Neuronal stem cell (in vitro differentiated cells): Measurements from ENCODE around the gene SERPINB5.

Experiments
- DNase-seq: peaks from one replicate; pipeline ENCODE4 v3.0.0-alpha.2; 2013; ENCODE audit warnings: low spot score
- H2AFZ ChIP-seq: one replicate; pipeline ENCODE4 v1.6.1; 2013; ENCODE audit warnings: mild to moderate bottlenecking, low read length, inconsistent platforms
- H2AK5ac ChIP-seq: 2 replicates; pipeline ENCODE4 v1.6.1; 2013; ENCODE audit warnings: low read depth, mild to moderate bottlenecking, inconsistent platforms, low read length, moderate library complexity, mixed read lengths
- H2BK120ac ChIP-seq: 2 replicates; pipeline ENCODE4 v1.6.1; 2013; ENCODE audit warnings: low read depth, mild to moderate bottlenecking, inconsistent platforms, low read length, moderate library complexity, mixed read lengths
- H2BK12ac ChIP-seq: one replicate; pipeline ENCODE4 v1.6.1; 2013; ENCODE audit warnings: low read length, inconsistent platforms
- H2BK15ac ChIP-seq: 2 replicates; pipeline ENCODE4 v1.6.1; 2013; ENCODE audit warnings: mild to moderate bottlenecking, low read length, inconsistent platforms, mixed read lengths
- H2BK5ac ChIP-seq: one replicate; pipeline ENCODE4 v1.6.1; 2013; ENCODE audit warnings: inconsistent platforms, mild to moderate bottlenecking, low read length, moderate library complexity
- H3K14ac ChIP-seq: one replicate; pipeline ENCODE4 v1.6.1; 2013; ENCODE audit warnings: low read length, inconsistent platforms
- H3K18ac ChIP-seq: 2 replicates; pipeline ENCODE4 v1.6.1; 2013; ENCODE audit warnings: low read length, inconsistent platforms
- H3K23ac ChIP-seq: 2 replicates; pipeline ENCODE4 v1.6.1; 2013; ENCODE audit warnings: low read depth, mild to moderate bottlenecking, mixed read lengths, low read length, inconsistent platforms; ENCODE audit not compliant: poor library complexity
- H3K27ac ChIP-seq: replicated peaks from 3 replicates; pipeline ENCODE4 v1.5.1; 2013; ENCODE audit warnings: low read length, inconsistent platforms
- H3K27me3 ChIP-seq, 3 experiments: 2 replicates each; pipeline ENCODE4 v1.6.1; 2013; ENCODE audit warnings: low read length in 3 of 3, mild to moderate bottlenecking in 2 of 3, inconsistent platforms in 1 of 3, low read depth in 1 of 3, mixed read lengths in 1 of 3, moderate library complexity in 1 of 3; ENCODE audit not compliant: control insufficient read depth in 3 of 3, insufficient read depth in 3 of 3
- H3K36me3 ChIP-seq, 2 donors: replicated peaks in 1 of 2; 2 replicates each; pipeline ENCODE4 v1.6.1; 2013; ENCODE audit warnings: low read length in 2 of 2; ENCODE audit not compliant: control insufficient read depth in 2 of 2, insufficient read depth in 2 of 2
- H3K4ac ChIP-seq: 2 replicates; pipeline ENCODE4 v1.6.1; 2013; ENCODE audit warnings: inconsistent platforms, mild to moderate bottlenecking, low read length, moderate library complexity
- H3K4me1 ChIP-seq, 2 donors: 1 replicate in 1 of 2; 2 replicates in 1 of 2; pipeline ENCODE4 v1.6.1; 2013; ENCODE audit warnings: low read length in 2 of 2, low read depth in 1 of 2; ENCODE audit not compliant: control insufficient read depth in 2 of 2, insufficient read depth in 1 of 2
- H3K4me2 ChIP-seq: one replicate; pipeline ENCODE4 v1.6.1; 2013; ENCODE audit warnings: mild to moderate bottlenecking, low read length, inconsistent platforms; ENCODE audit not compliant: insufficient read depth, poor library complexity, severe bottlenecking
- H3K4me3 ChIP-seq, 2 donors: 2 replicates each; pipeline ENCODE4 v1.5.1; 2013; ENCODE audit warnings: low read length in 2 of 2, mild to moderate bottlenecking in 2 of 2, inconsistent platforms in 1 of 2, moderate library complexity in 1 of 2
- H3K79me1 ChIP-seq: one replicate; pipeline ENCODE4 v1.6.1; 2013; ENCODE audit warnings: low read depth, mild to moderate bottlenecking, inconsistent platforms, low read length, moderate library complexity
- H3K9ac ChIP-seq: one replicate; pipeline ENCODE4 v1.6.1; 2013; ENCODE audit warnings: mild to moderate bottlenecking, low read depth, low read length, inconsistent platforms; ENCODE audit not compliant: poor library complexity
- H3K9me3 ChIP-seq, 2 donors: replicated peaks in 1 of 2; 2 replicates each; pipeline versions ENCODE3 to v1.6.1; 2013; ENCODE audit warnings: low read length in 2 of 2, mild to moderate bottlenecking in 2 of 2, inconsistent platforms in 1 of 2, low read depth in 1 of 2, mixed read lengths in 1 of 2, moderate library complexity in 1 of 2; ENCODE audit not compliant: control insufficient read depth in 2 of 2, insufficient read depth in 1 of 2
- H4K8ac ChIP-seq: one replicate; pipeline ENCODE4 v1.6.1; 2013; ENCODE audit warnings: low read depth, mild to moderate bottlenecking, inconsistent platforms, low read length, moderate library complexity
- H4K91ac ChIP-seq: one replicate; pipeline ENCODE4 v1.6.1; 2013; ENCODE audit warnings: low read length, low read depth, mild to moderate bottlenecking, inconsistent platforms; ENCODE audit not compliant: poor library complexity
- WGBS, 2 donors: extraction: QIAGEN DNeasy Blood & Tissue Kit; methylation state at CpG; one replicate each; pipeline ENCODE4 v1.1.7; 2013; ENCODE audit warnings: missing lambda C conversion rate in 2 of 2, mixed read lengths in 1 of 2; ENCODE audit not compliant: insufficient read length in 2 of 2, insufficient replicate concordance in 1 of 2; ENCODE audit errors: extremely low coverage in 2 of 2; 5-methylcytosine and 5-hydroxymethylcytosine counted together

Gene SERPINB5

GRCh38 chr18:63464434-63464833 is 12.3 kb upstream of the SERPINB5 start:
- H3K23ac ChIP-seq = no peak overlapping the region
- no peak overlapping the region for H4K8ac ChIP-seq
- no peak overlapping the region for H2AFZ ChIP-seq
- no peak overlapping the region for H3K18ac ChIP-seq
- H3K4me3 ChIP-seq = no peak overlapping the region
- H2BK15ac ChIP-seq = no peak overlapping the region
- no peak overlapping the region for H2BK5ac ChIP-seq
- DNase-seq = no peak
- H3K36me3 ChIP-seq = no peaks in the 10 kb centered on the region
- no peak overlapping the region for H3K4me2 ChIP-seq
- no peaks in the 10 kb centered on the region for H3K9me3 ChIP-seq
- H4K91ac ChIP-seq = no peak overlapping the region
- no peak overlapping the region for H3K14ac ChIP-seq
- no peaks in the 10 kb centered on the region for H3K79me1 ChIP-seq
- H2BK12ac ChIP-seq = no peak overlapping the region
- WGBS, 2 donors = no CpG with 5 or more reads among the region's 2 CpGs
- no peak overlapping the region for H2BK120ac ChIP-seq
- peaks cover 0 to 7% (median 0%) of the 10 kb centered on the region in 3 experiments for H3K27me3 ChIP-seq
- no peak overlapping the region for H3K9ac ChIP-seq
- no peak overlapping the region for H3K27ac ChIP-seq
- no peaks in the 10 kb centered on the region for H3K4me1 ChIP-seq
- no peak overlapping the region for H3K4ac ChIP-seq
- no peak overlapping the region for H2AK5ac ChIP-seq

DNA sequence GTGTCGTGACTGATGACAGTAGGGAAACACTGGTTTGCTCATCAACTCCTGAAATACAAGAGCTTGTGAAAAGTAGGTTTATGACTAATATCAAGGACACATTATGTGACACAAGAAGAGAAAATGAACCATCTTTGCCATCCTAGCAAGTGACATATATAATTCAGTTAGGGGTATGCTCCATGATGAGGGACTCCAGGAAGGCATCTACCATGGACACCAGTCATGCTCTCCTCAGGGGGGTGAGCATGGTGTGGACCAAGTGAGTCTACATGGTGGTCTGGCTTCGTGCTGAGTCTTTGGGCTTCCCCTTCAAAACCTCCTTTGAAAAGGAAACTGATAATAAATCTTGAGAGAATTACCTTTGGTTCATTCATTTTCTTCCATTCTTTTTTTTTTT is 11.7 kb upstream of the SERPINB5 start:
- H3K4me1 ChIP-seq = no peaks in the 10 kb centered on the region
- no peak overlapping the region for H2AFZ ChIP-seq
- DNase-seq = no peak
- H3K18ac ChIP-seq = no peak overlapping the region
- no peaks in the 10 kb centered on the region for H3K36me3 ChIP-seq
- no peak overlapping the region for H2BK5ac ChIP-seq
- H2AK5ac ChIP-seq = no peak overlapping the region
- no peak overlapping the region for H3K9ac ChIP-seq
- no peak overlapping the region for H3K14ac ChIP-seq
- H2BK12ac ChIP-seq = no peak overlapping the region
- H3K4ac ChIP-seq = no peak overlapping the region
- no peak overlapping the region for H2BK15ac ChIP-seq
- no peak overlapping the region for H2BK120ac ChIP-seq
- no peaks in the 10 kb centered on the region for H3K79me1 ChIP-seq
- no CpG with 5 or more reads among the region's 2 CpGs for WGBS, 2 donors
- H3K4me3 ChIP-seq = no peak overlapping the region
- no peak overlapping the region for H4K8ac ChIP-seq
- H3K23ac ChIP-seq = no peak overlapping the region
- peaks cover 0 to 7% (median 0%) of the 10 kb centered on the region in 3 experiments for H3K27me3 ChIP-seq
- H3K9me3 ChIP-seq = no peaks in the 10 kb centered on the region
- no peak overlapping the region for H3K27ac ChIP-seq
- H3K4me2 ChIP-seq = no peak overlapping the region
- H4K91ac ChIP-seq = no peak overlapping the region

DNA sequence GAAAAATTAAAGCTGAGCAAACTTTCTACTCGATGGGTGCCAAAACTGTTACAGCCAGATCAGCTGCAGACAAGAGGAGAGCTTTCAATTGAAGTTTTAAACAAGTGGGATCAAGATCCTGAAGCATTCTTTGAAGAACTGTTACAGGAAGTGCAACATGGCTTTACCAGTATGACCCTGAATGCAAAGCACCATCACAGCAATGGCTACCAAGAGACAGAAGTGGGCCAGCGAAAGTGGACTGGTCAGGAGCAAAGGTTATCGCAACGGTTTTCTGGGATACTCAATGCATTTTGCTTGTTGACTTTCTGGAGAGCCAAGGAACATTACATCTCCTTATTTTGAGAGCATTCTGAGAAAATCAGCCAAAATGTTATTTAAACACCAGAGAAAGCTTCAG is 9.1 kb upstream of the SERPINB5 start:
- H2BK120ac ChIP-seq = no peak overlapping the region
- DNase-seq = no peak
- H3K18ac ChIP-seq = no peak overlapping the region
- no peak overlapping the region for H3K14ac ChIP-seq
- H4K8ac ChIP-seq = no peak overlapping the region
- no peak overlapping the region for H3K4ac ChIP-seq
- H2AFZ ChIP-seq = peak overlapping the region; percentile 72
- H3K36me3 ChIP-seq = no peaks in the 10 kb centered on the region
- no peak overlapping the region for H3K4me2 ChIP-seq
- no CpG with 5 or more reads among the region's 4 CpGs for WGBS, 2 donors
- H4K91ac ChIP-seq = no peak overlapping the region
- H3K4me3 ChIP-seq = no peak overlapping the region
- H2BK5ac ChIP-seq = no peak overlapping the region
- H3K9ac ChIP-seq = no peak overlapping the region
- peaks cover 0 to 7% (median 0%) of the 10 kb centered on the region in 3 experiments for H3K27me3 ChIP-seq
- no peaks in the 10 kb centered on the region for H3K79me1 ChIP-seq
- H3K27ac ChIP-seq = no peak overlapping the region
- H3K9me3 ChIP-seq = no peaks in the 10 kb centered on the region
- H3K4me1 ChIP-seq = no peaks in the 10 kb centered on the region
- no peak overlapping the region for H2BK12ac ChIP-seq
- H2AK5ac ChIP-seq = no peak overlapping the region
- H2BK15ac ChIP-seq = no peak overlapping the region
- no peak overlapping the region for H3K23ac ChIP-seq

GRCh38 chr18:63468575-63468974 is 8.2 kb upstream of the SERPINB5 start:
- Histone ChIP-seq H3K27me3 (peaks cover 0 to 7% (median 0%) of the 10 kb centered on the region in 3 experiments), H3K79me1 (no peaks in the 10 kb centered on the region), H3K36me3 (no peaks in the 10 kb centered on the region), H3K14ac (no peak overlapping the region), H3K9ac (no peak overlapping the region), H2AFZ (no peak overlapping the region), H3K9me3 (no peaks in the 10 kb centered on the region), H3K18ac (no peak overlapping the region), H3K4me2 (no peak overlapping the region), H2BK12ac (no peak overlapping the region), H3K4ac (no peak overlapping the region), H3K4me1 (no peaks in the 10 kb centered on the region), H3K23ac (no peak overlapping the region), H2BK5ac (no peak overlapping the region), H2AK5ac (no peak overlapping the region), H2BK15ac (no peak overlapping the region), H3K27ac (no peak overlapping the region), H3K4me3 (no peak overlapping the region), H4K8ac (no peak overlapping the region), H2BK120ac (no peak overlapping the region), H4K91ac (no peak overlapping the region)
- WGBS, 2 donors = no CpG with 5 or more reads among the region's 3 CpGs
- no peak for DNase-seq
